HepG2 (cell line): ENCODE measurements around the gene ZDHHC14. TPM values are rescaled to one million over a fixed set of nuclear protein-coding genes. Genes with fewer than 3 reads are reported as not detected.

Experiments used
- ATAC-seq: fragments of 200-7000 bp; cut with Tn5 transposase; 3 replicates; pipeline ENCODE4 v1.9.1; 2020; ENCODE audit warnings: mild to moderate bottlenecking, moderate library complexity
- BruUV-seq: library from RNA; stranded (reverse); fragments of 400-500 nt; replicated peaks from 2 replicates; lab custom pipeline; 2021; lab: Mats Ljungman, UMichigan
- CTCF ChIA-PET: fragments of 300-600 bp; formaldehyde crosslinking; extraction: SDS; loops from one replicate; lab custom pipeline; 2021; ENCODE audit warnings: low total read pairs, inconsistent platforms, low intra/inter-chr PET ratio; lab: Yijun Ruan, JAX
- POLR2A ChIA-PET: fragments of 350-600 bp; sonication (Branson Sonifier 250); formaldehyde crosslinking; loops from one replicate; lab custom pipeline; 2020; ENCODE audit warnings: antibody characterized with exemption, inconsistent platforms; lab: Yijun Ruan, JAX
- DNase-seq: peaks from one replicate; pipeline ENCODE4 v3.0.0-alpha.2; 2015; ENCODE audit warnings: low spot score
- FAIRE-seq: peaks from 3 replicates; lab custom pipeline; 2011; peaks lifted over from hg19 to GRCh38; lab: Jason Lieb, UNC
- H2AFZ ChIP-seq: one replicate; pipeline ENCODE4 v1.6.1; 2011; ENCODE audit warnings: low read length, inconsistent platforms
- H3K27ac ChIP-seq: fragments of 300-600 bp; 3 replicates; pipeline ENCODE4 v1.8.0; 2011; ENCODE audit warnings: mixed run types, mild to moderate bottlenecking, mixed read lengths, low read length, inconsistent platforms; ENCODE audit not compliant: insufficient read depth; ENCODE audit errors: extremely low read length
- H3K27me3 ChIP-seq, 2 experiments: fragments of 200-600 bp in 1 of 2; 2 replicates in 1 of 2; 3 replicates in 1 of 2; pipeline versions ENCODE4 v1.6.0 to v1.8.0; 2011; ENCODE audit warnings: low read length in 2 of 2, mild to moderate bottlenecking in 2 of 2, moderate library complexity in 2 of 2, inconsistent platforms in 1 of 2; ENCODE audit not compliant: insufficient read depth in 2 of 2, control insufficient read depth in 1 of 2
- H3K36me3 ChIP-seq, 2 experiments: fragments of 200-600 bp in 1 of 2; replicated peaks in 1 of 2; 2 replicates in 1 of 2; 3 replicates in 1 of 2; pipeline versions ENCODE4 v1.5.1 to v1.8.0; 2011; ENCODE audit warnings: low read length in 2 of 2, inconsistent platforms in 1 of 2; ENCODE audit not compliant: insufficient read depth in 2 of 2, control insufficient read depth in 1 of 2
- H3K4me1 ChIP-seq: 2 replicates; pipeline ENCODE4 v1.5.1; 2012; ENCODE audit warnings: low read length, inconsistent platforms; ENCODE audit not compliant: insufficient read depth
- H3K4me2 ChIP-seq: 2 replicates; pipeline ENCODE4 v1.6.0; 2011; ENCODE audit warnings: low read depth, low read length, inconsistent platforms
- H3K4me3 ChIP-seq, 3 experiments: fragments of 200-600 bp in 1 of 3; sonication (generic), shearing (Covaris generic) in 1 of 3; replicated peaks in 1 of 3; 2 replicates each; pipeline ENCODE4 v1.5.1; 2011 to 2016; ENCODE audit warnings: low read length in 3 of 3, inconsistent platforms in 2 of 3, low read depth in 2 of 3, mild to moderate bottlenecking in 2 of 3, control low read depth in 1 of 3, mixed read lengths in 1 of 3; ENCODE audit not compliant: insufficient read depth in 1 of 3
- H3K79me2 ChIP-seq: one replicate; pipeline ENCODE4 v1.6.1; 2011; ENCODE audit warnings: low read length, inconsistent platforms; ENCODE audit not compliant: insufficient read depth
- H3K9ac ChIP-seq: 2 replicates; pipeline ENCODE4 v1.6.0; 2011; ENCODE audit warnings: mild to moderate bottlenecking, low read depth, low read length, inconsistent platforms; ENCODE audit not compliant: insufficient read depth
- H3K9me3 ChIP-seq: 2 replicates; pipeline ENCODE4 v1.5.1; 2012; ENCODE audit warnings: mild to moderate bottlenecking, low read length
- H4K20me1 ChIP-seq: 2 replicates; pipeline ENCODE4 v1.6.0; 2011; ENCODE audit warnings: inconsistent platforms, mild to moderate bottlenecking, low read length, moderate library complexity; ENCODE audit not compliant: insufficient read depth
- CREB1 ChIP-seq, 2 experiments: fragments of 450-650 bp in 1 of 2; IDR thresholded peaks; 2 replicates each; pipeline ENCODE4 v1.6.1; 2016 to 2017; ENCODE audit warnings: control low read depth in 1 of 2, mild to moderate bottlenecking in 1 of 2, missing compliant biosample characterization in 1 of 2, missing genetic modification characterization in 1 of 2
- FOXA3 ChIP-seq: IDR thresholded peaks from 2 replicates; pipeline ENCODE4 v1.6.1; 2016; ENCODE audit warnings: missing genetic modification reagents, missing compliant biosample characterization
- KDM1A ChIP-seq: IDR thresholded peaks from 2 replicates; pipeline ENCODE4 v1.6.1; 2016; ENCODE audit warnings: missing compliant biosample characterization
- NR2F2 ChIP-seq: IDR thresholded peaks from 2 replicates; pipeline ENCODE4 v1.6.1; 2012; ENCODE audit warnings: low read depth, inconsistent platforms, borderline replicate concordance
- TCF7 ChIP-seq: sonication (generic); IDR thresholded peaks from 2 replicates; pipeline ENCODE4 v1.6.1; 2016; ENCODE audit warnings: antibody characterized with exemption, low read depth
- ZNF768 ChIP-seq: sonication (generic); formaldehyde crosslinking; IDR thresholded peaks from 2 replicates; pipeline ENCODE4 v1.4.0; 2020; ENCODE audit warnings: missing genetic modification reagents
- WGBS: methylation state at CpG from one replicate; pipeline ENCODE4 v1.1.6; 2017; ENCODE audit warnings: low lambda C conversion rate; 5-methylcytosine and 5-hydroxymethylcytosine counted together
- in situ Hi-C: cut with HindIII; loops from 2 replicates; pipeline ENCODE4 v1.10.0; 2017; ENCODE audit warnings: low pct_unique_long_range_greater_than_20kb; ENCODE audit not compliant: extremely low pct_ligation_motif_present
- intact Hi-C: fragments of 100-400 bp; cut with micrococcal nuclease; formaldehyde crosslinking; loops from one replicate; pipeline ENCODE4 v1.10.0; 2022; ENCODE audit not compliant: unreplicated experiment
- polyA plus RNA-seq, 8 experiments: library from polyadenylated mRNA; depleted of rRNA in 3 of 8; stranded (reverse) in 7 of 8; unstranded in 1 of 8; fragments of >200 nt; fragmentation: Illumina TruSeq in 4 of 8; extraction: Trizol in 4 of 8; gene quantifications; 2 replicates each; pipeline versions ENCODE4 v1.2.1 to v1.2.3, GENCODE V29; 2011 to 2016; ENCODE audit warnings: low read depth in 4 of 8, missing spikeins in 1 of 8, mixed read lengths in 1 of 8; ENCODE audit not compliant: insufficient read depth in 1 of 8
- total RNA-seq, 5 experiments: library from RNA; depleted of rRNA; stranded (reverse); fragments of >200 nt; fragmentation: Illumina TruSeq; extraction: Trizol; gene quantifications; 2 replicates each; pipeline ENCODE4 v1.2.3, GENCODE V29; 2016; ENCODE audit warnings: low read depth in 1 of 5
- TF ChIP-seq, protein P1 (sequence below): sonication (generic); formaldehyde crosslinking; IDR thresholded peaks from 2 replicates; pipeline ENCODE4 v1.4.0; 2020; ENCODE audit warnings: mild to moderate bottlenecking, missing genetic modification reagents
- TF ChIP-seq, protein P2 (sequence below): sonication (generic); formaldehyde crosslinking; IDR thresholded peaks from 2 replicates; pipeline ENCODE4 v1.4.0; 2020; ENCODE audit warnings: missing genetic modification reagents
- TF ChIP-seq, protein P3 (sequence below): sonication (generic); formaldehyde crosslinking; IDR thresholded peaks from 2 replicates; pipeline ENCODE4 v1.4.0; 2020; ENCODE audit warnings: missing genetic modification reagents

Gene ZDHHC14
- total and polyA plus RNA-seq, 2 of the 13 experiments (the other 11 are each of a cell fraction or from before 2014, with no cell fraction given), result 3.7 to 9.5 TPM

DNA sequence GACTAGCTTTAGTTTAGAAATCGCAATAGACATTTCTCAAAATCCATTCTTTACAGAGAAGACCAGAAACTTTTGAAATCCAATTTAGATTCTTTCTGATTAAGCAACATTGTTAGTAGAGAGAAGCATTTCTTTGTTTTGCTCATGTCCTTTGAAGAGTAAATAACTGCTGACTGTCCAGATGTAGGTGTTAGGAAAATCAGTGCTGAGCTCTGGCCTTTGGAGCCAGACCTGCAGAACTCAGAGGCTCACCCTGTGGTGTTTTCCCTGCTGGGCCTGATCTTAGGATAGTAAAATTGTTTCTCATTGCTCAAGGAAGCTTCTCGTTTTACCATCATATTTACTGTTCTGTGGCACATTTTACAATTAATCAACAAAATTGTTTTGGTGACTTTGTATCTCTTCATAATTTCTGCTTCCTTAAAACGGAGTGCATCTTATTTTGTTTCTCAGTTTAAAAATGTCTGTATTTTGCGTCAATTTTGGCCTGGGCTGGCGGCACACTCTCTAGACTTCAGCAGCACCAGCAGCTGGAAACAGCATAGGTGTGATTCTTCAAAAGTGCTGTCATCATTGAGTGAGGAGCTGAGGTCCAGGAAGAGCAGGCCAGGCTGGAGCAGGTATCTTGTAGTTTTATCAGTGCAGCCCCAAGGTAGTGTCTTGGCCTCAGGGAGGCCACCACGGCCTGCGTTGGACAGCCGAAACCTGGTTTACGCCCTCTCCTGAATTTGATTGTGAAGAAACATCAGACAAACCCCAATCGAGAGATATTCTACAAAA is 8.3 kb upstream of the ZDHHC14 start (continued):
- TF ChIP-seq, protein P1, sequence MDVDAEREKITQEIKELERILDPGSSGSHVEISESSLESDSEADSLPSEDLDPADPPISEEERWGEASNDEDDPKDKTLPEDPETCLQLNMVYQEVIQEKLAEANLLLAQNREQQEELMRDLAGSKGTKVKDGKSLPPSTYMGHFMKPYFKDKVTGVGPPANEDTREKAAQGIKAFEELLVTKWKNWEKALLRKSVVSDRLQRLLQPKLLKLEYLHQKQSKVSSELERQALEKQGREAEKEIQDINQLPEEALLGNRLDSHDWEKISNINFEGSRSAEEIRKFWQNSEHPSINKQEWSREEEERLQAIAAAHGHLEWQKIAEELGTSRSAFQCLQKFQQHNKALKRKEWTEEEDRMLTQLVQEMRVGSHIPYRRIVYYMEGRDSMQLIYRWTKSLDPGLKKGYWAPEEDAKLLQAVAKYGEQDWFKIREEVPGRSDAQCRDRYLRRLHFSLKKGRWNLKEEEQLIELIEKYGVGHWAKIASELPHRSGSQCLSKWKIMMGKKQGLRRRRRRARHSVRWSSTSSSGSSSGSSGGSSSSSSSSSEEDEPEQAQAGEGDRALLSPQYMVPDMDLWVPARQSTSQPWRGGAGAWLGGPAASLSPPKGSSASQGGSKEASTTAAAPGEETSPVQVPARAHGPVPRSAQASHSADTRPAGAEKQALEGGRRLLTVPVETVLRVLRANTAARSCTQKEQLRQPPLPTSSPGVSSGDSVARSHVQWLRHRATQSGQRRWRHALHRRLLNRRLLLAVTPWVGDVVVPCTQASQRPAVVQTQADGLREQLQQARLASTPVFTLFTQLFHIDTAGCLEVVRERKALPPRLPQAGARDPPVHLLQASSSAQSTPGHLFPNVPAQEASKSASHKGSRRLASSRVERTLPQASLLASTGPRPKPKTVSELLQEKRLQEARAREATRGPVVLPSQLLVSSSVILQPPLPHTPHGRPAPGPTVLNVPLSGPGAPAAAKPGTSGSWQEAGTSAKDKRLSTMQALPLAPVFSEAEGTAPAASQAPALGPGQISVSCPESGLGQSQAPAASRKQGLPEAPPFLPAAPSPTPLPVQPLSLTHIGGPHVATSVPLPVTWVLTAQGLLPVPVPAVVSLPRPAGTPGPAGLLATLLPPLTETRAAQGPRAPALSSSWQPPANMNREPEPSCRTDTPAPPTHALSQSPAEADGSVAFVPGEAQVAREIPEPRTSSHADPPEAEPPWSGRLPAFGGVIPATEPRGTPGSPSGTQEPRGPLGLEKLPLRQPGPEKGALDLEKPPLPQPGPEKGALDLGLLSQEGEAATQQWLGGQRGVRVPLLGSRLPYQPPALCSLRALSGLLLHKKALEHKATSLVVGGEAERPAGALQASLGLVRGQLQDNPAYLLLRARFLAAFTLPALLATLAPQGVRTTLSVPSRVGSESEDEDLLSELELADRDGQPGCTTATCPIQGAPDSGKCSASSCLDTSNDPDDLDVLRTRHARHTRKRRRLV (CRISPR knock-in tag), result no peak
- no peak for TF ChIP-seq NR2F2

DNA sequence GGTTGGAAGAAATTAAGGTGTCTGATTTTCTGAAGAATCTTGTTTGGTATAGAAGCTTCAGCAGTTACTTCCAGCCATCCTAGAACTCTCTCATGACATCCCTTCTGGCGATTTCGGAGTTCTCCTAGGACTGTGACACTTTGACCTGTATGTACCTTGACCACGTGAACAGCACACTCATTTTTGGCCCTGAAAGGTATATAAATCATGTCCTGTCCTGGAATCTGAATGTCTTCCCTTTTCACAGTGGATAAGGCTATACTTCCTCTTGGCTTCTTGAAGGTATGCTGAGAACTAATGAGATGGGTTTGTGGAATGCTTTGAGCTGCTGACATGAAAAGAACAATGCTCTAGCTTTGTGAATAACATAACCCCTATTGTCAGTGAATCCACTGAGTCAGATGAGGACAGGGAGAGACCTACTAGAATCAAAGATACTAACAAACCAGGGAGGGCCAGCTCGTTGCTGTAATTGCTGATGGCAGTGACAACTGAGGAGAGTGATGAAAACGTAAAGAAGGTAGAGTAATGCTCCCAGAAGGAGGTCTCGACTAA is 6.0 kb upstream of the ZDHHC14 start:
- no peak overlapping the region for H2AFZ ChIP-seq
- FAIRE-seq, result no peak
- H3K4me2 ChIP-seq, result no peak overlapping the region
- no peak for DNase-seq
- H3K4me1 ChIP-seq, result peaks cover 40% of the 10 kb centered on the region
- H4K20me1 ChIP-seq, result no peaks in the 10 kb centered on the region
- POLR2A ChIA-PET, result interaction anchor here (0.8 kb wide), 1 partner anchor 49 kb away, joined by 3 read pairs; no protein-coding TSS in a partner anchor
- intact Hi-C loops, result no loop called here
- no peaks in the 10 kb centered on the region for H3K9me3 ChIP-seq
- H3K36me3 ChIP-seq, result no peaks in the 10 kb centered on the region
- H3K9ac ChIP-seq, result no peak overlapping the region
- H3K4me3 ChIP-seq, result no peak overlapping the region
- H3K27me3 ChIP-seq, result no peaks in the 10 kb centered on the region; a peak in 1 of 5 replicates
- in situ Hi-C loops, result no loop called here
- CTCF ChIA-PET, result no interaction called here
- WGBS, result 24% methylated on average over 6 of the region's 6 CpGs
- no peak for ATAC-seq
- no peak overlapping the region for H3K27ac ChIP-seq
- BruUV-seq, result no TSS peak
- no peaks in the 10 kb centered on the region for H3K79me2 ChIP-seq
- TF ChIP-seq FOXA3 (no peak), TCF7 (no peak), ZNF768 (CRISPR knock-in tag) (no peak), KDM1A (CRISPR knock-in tag) (no peak), CREB1 (IDR thresholded peaks at IDR 0.05) (no peak), CREB1 (CRISPR knock-in tag; IDR thresholded peaks at IDR 0.05) (no peak)
- TF ChIP-seq, protein P2, sequence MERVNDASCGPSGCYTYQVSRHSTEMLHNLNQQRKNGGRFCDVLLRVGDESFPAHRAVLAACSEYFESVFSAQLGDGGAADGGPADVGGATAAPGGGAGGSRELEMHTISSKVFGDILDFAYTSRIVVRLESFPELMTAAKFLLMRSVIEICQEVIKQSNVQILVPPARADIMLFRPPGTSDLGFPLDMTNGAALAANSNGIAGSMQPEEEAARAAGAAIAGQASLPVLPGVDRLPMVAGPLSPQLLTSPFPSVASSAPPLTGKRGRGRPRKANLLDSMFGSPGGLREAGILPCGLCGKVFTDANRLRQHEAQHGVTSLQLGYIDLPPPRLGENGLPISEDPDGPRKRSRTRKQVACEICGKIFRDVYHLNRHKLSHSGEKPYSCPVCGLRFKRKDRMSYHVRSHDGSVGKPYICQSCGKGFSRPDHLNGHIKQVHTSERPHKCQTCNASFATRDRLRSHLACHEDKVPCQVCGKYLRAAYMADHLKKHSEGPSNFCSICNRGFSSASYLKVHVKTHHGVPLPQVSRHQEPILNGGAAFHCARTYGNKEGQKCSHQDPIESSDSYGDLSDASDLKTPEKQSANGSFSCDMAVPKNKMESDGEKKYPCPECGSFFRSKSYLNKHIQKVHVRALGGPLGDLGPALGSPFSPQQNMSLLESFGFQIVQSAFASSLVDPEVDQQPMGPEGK (CRISPR knock-in tag), result no peak
- TF ChIP-seq, protein P3, sequence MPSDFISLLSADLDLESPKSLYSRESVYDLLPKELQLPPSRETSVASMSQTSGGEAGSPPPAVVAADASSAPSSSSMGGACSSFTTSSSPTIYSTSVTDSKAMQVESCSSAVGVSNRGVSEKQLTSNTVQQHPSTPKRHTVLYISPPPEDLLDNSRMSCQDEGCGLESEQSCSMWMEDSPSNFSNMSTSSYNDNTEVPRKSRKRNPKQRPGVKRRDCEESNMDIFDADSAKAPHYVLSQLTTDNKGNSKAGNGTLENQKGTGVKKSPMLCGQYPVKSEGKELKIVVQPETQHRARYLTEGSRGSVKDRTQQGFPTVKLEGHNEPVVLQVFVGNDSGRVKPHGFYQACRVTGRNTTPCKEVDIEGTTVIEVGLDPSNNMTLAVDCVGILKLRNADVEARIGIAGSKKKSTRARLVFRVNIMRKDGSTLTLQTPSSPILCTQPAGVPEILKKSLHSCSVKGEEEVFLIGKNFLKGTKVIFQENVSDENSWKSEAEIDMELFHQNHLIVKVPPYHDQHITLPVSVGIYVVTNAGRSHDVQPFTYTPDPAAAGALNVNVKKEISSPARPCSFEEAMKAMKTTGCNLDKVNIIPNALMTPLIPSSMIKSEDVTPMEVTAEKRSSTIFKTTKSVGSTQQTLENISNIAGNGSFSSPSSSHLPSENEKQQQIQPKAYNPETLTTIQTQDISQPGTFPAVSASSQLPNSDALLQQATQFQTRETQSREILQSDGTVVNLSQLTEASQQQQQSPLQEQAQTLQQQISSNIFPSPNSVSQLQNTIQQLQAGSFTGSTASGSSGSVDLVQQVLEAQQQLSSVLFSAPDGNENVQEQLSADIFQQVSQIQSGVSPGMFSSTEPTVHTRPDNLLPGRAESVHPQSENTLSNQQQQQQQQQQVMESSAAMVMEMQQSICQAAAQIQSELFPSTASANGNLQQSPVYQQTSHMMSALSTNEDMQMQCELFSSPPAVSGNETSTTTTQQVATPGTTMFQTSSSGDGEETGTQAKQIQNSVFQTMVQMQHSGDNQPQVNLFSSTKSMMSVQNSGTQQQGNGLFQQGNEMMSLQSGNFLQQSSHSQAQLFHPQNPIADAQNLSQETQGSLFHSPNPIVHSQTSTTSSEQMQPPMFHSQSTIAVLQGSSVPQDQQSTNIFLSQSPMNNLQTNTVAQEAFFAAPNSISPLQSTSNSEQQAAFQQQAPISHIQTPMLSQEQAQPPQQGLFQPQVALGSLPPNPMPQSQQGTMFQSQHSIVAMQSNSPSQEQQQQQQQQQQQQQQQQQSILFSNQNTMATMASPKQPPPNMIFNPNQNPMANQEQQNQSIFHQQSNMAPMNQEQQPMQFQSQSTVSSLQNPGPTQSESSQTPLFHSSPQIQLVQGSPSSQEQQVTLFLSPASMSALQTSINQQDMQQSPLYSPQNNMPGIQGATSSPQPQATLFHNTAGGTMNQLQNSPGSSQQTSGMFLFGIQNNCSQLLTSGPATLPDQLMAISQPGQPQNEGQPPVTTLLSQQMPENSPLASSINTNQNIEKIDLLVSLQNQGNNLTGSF (CRISPR knock-in tag), result no peak
